Dermis blood vessel endothelial cell (primary cell): ENCODE results near the gene BEST1. TPM values are rescaled to one million over a fixed set of nuclear protein-coding genes. Genes with fewer than 3 reads are reported as not detected.
"Not testable (repeated sequence)": the region's sequence is repeated elsewhere in the genome, so short reads cannot be mapped to it uniquely, and the experiment has no call there.

Experiments
- DNase-seq: peaks from one replicate; pipeline ENCODE4 v3.0.0; 2010
- total RNA-seq: library from RNA; depleted of rRNA; stranded (reverse); fragments of >200 nt; gene quantifications from 2 replicates; pipeline ENCODE4 v1.2.3, GENCODE V29; 2014

Gene BEST1
- total RNA-seq, 1 donor from 2014 or later, result not detected

- peak; percentile 70 for DNase-seq
Observed at GRCh38 chr11:61949169-61950034, 749 bp upstream of the BEST1 start.

DNA sequence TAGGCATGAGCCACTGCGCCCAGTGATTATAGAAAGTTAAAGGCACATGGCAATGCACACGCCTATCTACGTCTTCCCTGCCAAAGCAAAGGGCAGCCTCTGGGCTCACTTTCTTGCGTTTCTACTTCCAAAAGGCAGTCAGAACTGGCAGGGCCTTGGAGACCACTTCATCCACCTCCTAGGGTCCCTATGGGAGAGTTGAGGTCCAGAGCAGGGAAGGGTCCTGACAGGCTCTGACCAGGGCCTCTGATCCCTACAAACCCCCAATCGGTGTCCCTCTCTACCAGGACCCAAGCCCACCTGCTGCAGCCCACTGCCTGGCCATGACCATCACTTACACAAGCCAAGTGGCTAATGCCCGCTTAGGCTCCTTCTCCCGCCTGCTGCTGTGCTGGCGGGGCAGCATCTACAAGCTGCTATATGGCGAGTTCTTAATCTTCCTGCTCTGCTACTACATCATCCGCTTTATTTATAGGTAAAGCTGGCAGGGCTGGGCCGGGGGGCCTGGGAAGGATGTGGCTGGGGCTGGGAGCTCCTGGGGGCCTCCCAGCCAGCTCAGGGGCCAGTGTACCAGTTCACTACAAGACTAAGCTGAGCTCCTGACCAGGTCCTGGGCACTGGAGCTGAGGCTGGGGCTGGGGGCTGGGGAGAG lies 1.5 kb downstream of the BEST1 start:
- no peak for DNase-seq

DNA sequence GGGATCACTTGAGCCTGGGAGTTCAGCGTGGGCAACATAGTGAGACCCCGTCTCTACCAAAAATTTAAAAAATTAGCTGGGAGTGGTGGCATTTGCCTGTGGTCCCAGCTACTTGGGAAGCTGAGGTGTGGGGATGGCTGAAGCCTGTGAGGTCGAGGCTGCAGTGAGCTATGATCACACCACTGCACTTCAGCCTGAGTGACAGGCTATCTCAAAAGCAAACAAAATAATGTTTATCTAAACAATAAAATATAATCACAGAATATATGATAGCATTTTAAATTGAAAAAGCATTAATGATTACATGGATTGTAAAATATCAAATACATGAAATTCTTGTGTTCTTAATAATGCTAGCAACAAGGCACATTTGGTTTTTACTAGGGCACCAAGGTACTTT lies 2.7 kb downstream of the BEST1 start:
- DNase-seq, result no peak

DNA sequence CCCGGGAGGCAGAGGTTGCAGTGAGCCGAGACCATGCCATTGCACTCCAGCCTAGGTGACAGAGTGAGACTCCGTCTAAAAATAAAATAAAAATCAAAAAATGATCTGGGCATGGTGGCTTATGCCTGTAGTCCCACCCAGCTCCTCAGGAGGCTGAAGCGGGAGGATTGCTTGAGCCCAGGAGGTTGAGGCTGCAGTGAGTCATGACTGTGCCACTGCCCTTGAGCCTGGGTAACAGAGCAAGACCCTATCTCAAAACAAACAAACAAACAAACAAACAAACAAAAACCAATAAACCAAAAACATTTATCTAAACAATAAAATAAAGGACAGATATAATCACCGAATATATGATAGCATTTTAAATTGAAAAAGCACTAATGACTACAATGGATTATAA lies 3.5 kb downstream of the BEST1 start:
- DNase-seq, result not testable (repeated sequence)

DNA sequence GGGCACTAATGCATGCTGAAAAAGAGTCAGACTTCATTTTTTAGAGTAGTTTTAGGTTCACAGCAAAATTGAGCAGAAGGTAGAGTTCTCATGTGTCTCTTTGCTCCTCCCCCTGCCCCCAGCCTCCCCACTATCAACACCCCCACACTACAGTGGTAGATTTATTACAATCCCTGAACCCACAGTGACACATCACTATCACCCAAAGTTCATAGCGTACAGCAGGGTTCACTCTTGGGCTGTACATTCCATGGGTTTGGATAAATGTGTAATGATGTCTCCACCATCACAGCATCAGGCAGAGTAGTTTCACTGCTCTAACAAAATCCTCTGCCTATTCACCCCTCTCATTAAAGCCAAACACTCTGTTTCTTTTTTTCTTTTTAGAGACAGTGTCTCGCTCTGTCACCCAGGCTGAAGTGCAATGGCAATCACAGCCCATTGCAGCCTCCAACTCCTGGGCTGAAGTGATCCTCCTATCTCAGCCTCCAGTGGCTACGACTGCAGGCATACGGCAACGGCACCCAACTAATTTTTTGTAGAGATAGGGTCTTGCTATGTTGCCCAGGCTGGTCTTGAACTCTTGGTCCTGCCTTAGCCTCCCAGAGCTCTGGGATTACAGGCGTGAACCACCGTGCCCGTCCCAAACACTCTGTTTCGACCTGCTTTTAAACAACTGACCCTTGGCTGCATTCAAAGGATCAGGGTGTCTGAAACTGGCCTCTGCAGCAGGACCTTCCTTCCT lies 4.1 kb downstream of the BEST1 start:
- no peak for DNase-seq

DNA sequence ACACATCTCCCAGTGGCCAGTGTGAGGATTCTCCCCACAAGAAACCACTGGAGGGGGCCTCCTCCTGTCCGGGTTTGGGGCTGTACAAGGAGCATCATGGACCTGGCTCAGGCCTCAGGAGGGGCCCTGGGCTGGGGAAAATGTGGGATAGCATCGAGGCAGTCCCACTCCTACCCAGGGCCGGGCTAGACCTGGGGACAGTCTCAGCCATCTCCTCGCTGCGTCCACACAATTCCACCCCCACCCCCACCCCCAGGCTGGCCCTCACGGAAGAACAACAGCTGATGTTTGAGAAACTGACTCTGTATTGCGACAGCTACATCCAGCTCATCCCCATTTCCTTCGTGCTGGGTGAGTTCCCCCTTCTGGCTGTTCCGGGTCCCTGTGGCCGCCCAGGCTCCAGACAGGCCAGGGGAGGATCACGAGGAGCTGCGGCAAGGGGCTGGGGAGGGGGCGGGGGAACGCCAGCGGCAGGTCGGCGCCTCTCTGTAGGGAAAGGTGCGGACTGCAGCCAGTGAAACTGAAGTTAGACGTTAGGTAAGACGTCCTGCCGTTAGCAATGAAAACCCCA lies 4.8 kb downstream of the BEST1 start:
- DNase-seq, result peak; percentile 17

- peak; percentile 31 for DNase-seq
Observed at GRCh38 chr11:61955422-61956135, 5.4 kb downstream of the BEST1 start.

DNA sequence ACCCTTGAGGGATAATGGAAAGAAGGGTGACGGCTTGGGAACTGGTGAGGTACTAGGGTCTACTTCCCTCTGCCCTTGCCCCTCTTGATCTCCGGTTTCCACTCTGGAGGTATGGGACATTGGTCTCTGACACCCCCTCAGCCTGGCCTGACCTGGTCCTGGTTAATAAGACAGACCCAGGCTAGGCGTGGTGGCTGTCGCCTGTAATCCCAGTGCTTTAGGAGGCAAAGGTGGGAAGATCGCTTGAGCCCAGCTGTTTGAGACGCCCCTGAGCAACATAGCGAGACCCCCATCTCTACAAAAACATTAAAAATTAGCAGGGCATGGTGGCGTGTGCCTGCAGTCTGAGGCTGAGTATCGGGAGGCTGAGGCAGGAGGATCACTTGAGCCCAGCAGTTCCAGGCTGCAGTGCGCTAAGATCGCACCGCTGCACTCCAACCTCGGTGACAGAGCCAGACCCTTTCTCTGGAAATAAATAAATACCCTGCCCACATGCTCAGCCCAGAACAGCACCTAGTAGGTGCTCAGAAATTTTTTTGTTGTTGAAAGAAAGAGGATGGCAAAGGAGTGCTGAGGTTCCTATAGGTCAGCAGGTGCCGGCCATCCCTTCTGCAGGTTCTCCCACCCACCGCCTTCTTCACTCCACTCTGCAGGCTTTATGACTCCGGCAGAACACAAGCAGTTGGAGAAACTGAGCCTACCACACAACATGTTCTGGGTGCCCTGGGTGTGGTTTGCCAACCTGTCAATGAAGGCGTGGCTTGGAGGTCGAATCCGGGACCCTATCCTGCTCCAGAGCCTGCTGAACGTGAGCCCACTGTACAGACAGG lies 6.3 kb downstream of the BEST1 start:
- no peak for DNase-seq

GRCh38 chr11:61957021-61957770 lies 7.0 kb downstream of the BEST1 start:
- DNase-seq, result no peak

DNA sequence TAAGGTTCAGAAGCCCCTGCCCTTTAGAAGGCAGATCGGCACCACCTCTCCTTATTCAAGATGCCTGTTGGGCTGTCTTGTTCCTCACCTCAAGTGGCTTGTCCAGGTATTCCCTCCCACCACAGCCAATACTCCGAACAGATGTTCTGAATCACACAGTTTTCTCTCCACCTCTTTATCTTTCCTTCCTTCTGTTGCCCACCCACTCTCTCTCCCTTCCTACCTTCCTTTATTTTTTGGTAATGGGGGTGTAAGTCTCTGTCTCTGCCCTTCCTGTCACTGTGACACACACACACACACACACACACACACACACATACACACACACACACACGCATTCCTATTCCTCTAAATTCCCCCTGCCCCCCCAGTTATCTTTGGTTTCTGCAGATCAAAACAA lies 8.4 kb downstream of the BEST1 start:
- DNase-seq, result no peak

DNA sequence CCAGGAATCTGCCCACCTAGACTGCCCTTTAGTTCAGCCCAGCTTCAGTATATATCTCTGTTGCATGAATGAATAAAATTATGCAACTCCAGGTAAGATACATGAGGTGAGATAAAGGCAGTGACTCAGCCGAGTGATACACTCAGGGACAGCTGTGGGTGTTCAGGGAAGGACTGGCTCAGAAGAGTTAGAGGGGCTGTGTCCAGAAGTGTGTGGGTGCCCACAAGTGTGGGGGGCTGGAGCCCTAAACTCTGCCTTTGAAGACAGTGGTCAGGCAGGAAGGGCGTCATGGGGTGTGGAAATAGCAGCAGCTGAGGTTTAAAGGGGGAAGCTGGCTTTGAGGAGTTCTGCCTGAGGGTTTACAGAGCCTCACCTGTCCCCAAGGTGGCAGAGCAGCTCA lies 9.0 kb downstream of the BEST1 start:
- no peak for DNase-seq

DNA sequence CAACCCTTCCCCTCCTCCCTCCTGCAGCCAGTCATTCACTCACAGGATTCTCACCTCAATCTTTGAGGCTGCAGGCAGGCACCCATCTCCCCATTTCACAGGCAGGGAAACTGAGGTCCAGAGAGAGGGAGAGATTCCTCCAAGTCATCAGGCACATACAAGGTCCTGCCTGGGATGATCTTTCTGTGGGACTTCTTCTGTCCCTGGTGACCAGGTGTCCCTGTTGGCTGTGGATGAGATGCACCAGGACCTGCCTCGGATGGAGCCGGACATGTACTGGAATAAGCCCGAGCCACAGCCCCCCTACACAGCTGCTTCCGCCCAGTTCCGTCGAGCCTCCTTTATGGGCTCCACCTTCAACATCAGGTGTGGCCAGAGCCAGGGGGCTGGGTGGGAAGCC lies 9.5 kb downstream of the BEST1 start:
- DNase-seq, result no peak

DNA sequence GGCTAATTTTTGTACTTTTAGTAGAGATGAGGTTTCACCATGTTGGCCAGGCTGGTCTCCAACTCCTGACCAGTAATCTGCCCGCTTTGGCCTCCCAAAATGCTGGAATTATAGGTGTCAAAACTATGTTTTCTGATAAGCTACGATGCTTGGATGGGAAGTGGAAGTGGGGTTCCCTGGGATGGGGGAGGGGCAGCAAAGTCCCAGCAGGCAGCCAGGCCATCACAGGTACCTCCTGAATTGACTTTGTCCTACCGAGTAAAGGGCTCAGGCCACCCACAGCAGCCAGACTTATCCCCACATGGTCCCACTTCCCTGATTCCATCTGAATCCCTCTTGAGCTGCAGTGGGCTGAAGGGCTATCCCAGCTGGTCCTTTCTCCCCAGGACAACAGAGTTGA lies 10.4 kb downstream of the BEST1 start:
- no peak for DNase-seq

- no peak for DNase-seq
Observed at GRCh38 chr11:61961570-61962212, 11.5 kb downstream of the BEST1 start.

- DNase-seq, result no peak
Observed at GRCh38 chr11:61962213-61963015, 12.3 kb downstream of the BEST1 start.

- DNase-seq, result no peak
Observed at GRCh38 chr11:61963016-61963281, 12.8 kb downstream of the BEST1 start.

DNA sequence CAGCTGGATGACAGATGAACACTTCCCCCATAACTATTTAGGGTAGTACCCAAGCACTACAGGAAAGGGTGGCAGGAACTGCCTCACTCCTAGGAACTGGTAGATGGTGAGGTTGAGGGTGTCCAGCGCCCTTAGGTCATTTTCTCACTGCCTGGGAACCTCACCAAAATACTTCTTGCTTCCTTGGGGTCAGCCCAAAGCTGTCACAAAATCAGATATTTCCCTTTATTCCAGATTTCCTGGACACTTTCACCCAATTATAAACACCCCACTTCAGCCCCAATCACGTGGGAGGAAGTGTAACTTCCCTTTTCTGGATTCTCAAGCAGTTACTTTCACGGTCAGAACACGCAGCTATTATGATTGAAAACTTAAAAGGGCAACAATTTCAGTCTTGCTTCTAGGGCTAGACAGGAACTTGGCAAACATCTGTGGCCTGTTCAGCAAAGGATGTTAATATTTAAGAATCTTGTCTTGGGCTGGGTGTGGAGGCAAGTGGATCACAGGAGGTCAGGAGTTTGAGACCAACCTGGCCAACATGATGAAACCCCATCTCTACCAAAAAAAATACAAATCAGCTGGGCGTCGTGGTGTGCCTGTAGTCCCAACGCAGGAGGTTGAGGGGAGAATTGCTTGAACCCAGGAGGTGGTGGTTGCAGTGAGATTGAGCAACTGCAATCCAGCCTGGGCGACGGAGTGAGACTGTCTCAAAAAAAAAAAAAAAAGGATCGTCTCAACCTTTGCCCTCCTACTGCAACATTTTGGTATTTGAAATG lies 13.3 kb downstream of the BEST1 start:
- DNase-seq, result peak; percentile 66

- no peak for DNase-seq
Observed at GRCh38 chr11:61964058-61964665, 14.0 kb downstream of the BEST1 start.
